GM21786 (cell line): ENCODE results near the gene ST6GALNAC5.

Experiments used
- ATAC-seq: cut with Tn5 transposase; IDR thresholded peaks from one replicate; pipeline ENCODE4 v1.9.1; 2021; ENCODE audit not compliant: unreplicated experiment

The ST6GALNAC5 gene

DNA sequence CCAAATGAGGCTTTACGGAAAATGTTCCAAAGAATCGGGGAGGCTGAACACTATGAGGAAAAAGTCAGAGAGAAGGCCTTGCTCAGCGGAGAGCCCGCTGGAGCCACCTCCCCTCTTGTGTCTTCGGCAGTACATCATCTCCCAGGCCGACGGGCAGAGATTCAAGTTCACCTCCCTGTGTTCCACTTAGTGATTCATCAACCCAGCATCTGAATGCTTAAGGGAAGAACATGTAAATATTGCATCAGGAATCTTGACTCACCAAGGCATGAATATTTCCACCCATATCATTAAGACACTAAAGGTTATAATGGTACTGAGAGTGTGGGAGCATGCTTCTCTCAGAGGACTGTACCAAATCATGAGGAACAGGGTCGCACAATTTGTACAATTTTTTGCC, 172.5 kb downstream of the ST6GALNAC5 start:
- ATAC-seq: no peak

DNA sequence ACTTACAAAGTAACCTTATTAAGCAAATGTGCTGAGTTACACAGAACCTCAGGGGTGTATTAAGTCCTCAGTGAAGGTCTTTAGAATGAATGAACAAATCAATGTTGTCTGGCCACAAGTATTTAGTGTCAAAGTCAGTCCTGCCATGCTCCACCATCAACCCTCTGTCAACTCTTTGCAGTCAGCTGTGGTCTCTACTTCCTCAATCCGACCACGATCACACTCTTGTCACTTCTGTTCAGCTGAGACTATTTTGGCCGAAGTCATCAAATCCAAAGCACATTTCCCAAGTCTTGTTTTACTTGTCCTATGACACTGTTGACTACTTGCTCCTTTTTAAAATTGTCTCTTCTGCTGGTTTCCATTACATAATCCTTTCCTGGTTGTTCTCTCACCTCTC, 173.5 kb downstream of the ST6GALNAC5 start:
- ATAC-seq: no peak

DNA sequence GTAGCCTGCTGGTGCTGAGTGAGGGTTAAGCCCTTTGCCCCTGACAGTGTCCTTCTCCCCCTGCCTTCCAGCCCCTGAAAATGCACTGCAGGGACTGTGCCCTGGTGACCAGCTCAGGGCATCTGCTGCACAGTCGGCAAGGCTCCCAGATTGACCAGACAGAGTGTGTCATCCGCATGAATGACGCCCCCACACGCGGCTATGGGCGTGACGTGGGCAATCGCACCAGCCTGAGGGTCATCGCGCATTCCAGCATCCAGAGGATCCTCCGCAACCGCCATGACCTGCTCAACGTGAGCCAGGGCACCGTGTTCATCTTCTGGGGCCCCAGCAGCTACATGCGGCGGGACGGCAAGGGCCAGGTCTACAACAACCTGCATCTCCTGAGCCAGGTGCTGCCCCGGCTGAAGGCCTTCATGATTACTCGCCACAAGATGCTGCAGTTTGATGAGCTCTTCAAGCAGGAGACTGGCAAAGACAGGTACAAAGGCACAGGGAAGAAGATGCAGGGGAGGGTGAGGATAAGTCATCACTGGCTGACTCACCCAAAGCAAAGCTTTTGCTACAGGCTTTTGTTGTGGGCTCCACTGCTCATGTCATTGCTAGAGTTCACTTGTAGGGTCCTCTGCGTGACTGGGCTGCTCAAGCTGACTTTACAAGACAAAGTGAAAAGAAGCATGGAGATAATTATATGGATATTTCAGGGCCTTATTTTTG, 177.0 kb downstream of the ST6GALNAC5 start:
- ATAC-seq: no peak

DNA sequence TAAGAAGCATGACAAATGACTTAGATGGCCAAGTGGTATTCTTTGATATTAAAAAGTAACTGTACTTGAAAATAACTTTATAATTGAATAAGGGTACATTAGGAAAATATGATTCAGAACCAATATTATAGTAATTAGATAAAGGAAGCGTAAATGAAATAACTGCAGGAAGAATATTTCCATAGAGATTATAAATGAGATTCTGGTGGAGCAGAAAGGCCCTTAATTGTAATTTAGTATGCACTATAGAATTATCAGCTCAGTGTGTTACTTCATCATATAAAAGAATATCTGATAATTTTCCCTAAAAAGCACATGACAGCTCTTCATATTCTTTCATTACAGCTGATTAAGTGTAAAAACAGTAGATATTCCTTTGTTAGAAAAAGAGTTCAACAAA, 180.3 kb downstream of the ST6GALNAC5 start:
- ATAC-seq: no peak

DNA sequence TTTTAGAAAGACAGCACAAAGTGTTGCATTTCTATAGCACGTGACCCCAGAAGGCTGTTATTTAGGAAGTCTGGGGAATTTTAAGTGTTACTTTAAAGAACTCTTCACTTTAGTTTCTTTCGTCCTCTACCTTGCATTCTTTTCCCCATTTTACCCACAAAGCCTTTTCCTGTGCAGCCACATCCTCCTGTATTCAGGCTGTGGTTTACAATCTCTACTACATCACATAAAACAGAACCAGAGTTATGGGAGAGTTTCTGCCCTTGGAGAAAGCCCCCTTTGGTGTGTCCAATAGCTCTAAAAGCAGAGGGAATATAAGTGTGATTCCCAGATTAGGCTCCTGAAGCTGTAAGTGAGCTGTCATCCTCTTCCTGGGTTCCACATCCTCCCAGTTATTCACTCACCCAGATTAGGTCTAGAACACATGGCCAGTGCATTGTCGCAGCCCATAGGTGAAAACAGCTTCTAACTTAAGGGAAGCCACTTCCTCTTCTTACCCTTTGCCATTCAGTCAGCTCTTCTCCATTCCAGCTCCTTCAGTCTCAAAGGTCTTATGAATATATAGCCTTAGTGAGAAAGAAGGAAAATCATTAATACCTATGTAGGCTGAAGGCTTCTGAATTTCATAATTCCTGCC, 180.8 kb downstream of the ST6GALNAC5 start:
- no peak for ATAC-seq

DNA sequence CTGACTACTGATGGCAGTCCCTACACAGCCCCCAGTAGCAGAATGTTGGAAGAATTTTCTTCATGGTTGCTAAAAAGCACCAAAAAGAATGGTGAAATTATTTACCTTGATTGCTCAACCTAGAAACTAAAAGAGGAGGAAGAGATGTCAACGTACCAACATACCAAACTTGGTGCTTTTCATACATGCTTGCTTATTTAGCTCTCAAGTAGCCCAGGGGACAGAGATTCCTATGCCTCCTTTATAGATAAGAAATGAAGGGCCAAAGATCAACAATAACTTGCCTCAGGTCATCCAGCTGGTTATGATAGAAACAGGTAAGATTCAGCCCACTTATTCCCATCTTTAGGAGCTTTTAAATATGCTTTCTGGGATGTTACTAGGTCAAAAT, 181.3 kb downstream of the ST6GALNAC5 start:
- no peak for ATAC-seq

DNA sequence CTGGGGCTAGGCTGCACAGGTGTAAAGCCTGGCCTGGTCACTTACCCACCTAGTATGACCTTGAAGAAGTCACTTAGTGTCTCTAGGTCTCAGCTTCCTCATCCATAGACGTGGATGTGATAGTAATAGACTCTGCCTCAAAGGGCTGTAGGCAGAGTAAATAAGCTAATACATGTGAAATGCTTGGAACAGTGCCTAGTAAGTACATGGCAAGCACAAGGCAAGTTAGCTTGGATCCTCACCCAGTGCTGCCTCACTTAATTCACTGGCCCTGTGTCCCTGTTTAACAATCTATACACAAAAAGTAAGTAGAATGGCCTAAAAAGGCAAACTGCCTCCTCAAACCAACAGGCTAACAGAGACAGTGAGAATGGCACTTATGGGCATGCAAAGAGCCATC, 184.1 kb downstream of the ST6GALNAC5 start:
- ATAC-seq: no peak

DNA sequence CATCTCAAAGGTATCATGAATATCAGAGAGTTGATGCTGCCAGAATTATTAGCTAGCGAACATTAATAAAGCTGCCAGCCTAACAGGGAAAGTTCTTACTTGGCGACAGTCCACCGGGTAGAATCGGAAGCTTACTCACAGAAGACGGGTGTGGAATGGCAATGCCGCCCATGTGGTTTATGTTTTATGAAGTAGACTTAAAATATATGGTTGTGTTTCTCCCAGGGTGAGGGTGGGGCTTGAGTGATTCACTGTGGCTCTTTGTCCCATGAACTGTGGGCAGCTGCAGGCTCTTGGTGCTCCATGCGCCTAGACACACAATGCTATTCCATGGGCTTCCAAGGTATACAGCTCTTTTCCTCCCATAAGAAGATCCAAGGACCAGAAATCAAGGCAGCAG, 189.2 kb downstream of the ST6GALNAC5 start:
- ATAC-seq: no peak

DNA sequence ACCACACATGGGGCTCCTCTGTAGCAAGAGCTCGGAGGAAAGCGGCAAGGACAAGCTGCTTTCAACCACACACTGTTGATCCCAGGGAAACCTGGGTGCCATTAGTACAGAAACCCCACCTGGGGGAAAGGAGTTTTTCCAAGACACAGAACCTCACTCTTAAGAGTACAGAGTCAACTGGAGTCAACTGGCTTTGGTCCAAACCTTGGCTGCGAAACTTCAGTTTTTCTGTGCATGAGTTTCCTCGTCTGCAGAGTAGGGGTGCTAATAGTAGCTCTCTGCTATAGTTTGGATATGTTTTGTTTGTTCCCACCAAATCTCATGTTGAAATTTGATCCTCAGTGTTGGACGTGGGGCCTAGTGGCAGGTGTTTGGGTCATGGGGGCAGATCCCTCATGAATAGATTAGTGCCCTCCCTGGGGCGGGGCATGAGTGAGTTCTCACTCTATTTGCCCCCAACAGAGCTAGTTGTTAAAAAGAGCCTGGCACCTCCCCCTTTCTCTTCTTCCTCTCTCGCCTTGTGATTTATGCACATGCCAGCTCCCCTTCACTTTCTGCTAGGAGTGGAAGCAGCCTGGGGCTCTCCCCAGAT, 190.8 kb downstream of the ST6GALNAC5 start:
- no peak for ATAC-seq

DNA sequence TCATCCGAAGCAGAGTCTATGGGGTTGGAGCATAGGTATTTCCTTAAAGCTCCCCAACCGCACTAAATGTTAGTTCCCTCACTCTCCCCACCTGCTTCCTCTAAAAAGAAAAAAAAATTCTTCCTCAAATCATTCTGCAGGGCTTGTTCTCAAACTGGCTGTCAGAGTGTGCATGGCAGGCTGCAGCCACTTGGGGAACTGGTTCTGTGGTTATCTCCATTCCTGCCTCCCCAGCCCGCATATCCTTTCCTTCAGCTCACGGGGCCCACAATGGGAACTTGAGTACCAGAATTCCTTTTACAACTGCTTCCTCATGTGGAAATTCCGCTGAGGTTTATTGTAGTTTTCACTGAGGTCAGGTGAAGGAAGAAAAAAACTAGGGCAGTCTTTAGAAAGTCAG, 192.7 kb downstream of the ST6GALNAC5 start:
- no peak for ATAC-seq

DNA sequence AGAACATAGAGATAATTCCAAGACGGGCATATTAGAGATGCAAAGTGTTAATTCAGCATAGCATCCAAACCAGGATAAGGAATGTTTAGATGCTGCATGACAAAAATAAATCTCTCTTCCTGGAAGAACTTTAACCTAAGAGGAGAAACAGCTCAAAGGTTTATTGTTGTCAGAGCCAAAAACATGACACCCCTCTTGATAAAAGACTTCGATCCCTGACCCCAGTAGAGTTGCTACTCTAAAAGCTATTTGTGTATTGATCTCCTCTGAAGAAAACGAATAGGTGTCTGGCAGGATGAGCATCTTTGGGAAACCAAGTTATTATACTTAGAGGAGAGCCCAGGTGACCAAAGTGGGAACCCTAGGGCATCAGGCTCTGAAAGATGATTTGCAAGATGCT, 193.9 kb downstream of the ST6GALNAC5 start:
- no peak for ATAC-seq

DNA sequence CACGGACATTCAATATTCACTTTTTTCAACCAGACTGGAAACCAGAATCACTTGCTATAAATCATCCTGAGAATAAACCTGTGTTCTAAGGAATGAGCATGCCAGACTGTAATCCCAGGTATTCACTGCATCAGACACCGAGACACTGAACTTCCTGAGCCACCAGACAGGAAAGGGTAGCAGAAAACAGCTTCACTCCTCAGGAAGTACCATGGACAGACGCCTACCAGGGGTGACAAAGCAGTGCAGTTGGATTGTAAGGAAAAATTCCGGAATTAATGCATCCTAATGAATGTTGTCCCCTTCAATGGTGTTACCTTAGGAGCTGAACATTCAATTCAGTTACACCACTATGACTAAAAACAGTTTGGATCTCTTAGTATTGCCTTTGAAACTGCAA, 195.8 kb downstream of the ST6GALNAC5 start:
- no peak for ATAC-seq

DNA sequence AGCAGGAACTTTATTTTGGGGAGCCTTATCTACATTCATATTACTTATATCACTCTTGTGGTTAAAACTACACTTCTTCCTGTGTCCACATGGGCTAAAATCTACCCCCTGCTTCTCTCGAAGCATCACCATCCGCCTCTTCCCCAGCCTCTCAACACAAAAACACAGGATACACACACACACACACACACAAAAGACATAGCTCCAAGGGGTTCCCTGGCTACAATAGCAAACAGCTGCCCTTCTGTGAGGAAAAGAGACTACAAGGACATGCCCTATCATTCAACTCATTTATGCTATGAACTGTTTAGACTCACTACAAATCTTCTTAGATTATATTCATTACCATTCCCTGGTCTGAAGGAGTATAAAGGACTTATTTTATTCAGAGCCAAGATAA, 197.0 kb downstream of the ST6GALNAC5 start:
- ATAC-seq: no peak

DNA sequence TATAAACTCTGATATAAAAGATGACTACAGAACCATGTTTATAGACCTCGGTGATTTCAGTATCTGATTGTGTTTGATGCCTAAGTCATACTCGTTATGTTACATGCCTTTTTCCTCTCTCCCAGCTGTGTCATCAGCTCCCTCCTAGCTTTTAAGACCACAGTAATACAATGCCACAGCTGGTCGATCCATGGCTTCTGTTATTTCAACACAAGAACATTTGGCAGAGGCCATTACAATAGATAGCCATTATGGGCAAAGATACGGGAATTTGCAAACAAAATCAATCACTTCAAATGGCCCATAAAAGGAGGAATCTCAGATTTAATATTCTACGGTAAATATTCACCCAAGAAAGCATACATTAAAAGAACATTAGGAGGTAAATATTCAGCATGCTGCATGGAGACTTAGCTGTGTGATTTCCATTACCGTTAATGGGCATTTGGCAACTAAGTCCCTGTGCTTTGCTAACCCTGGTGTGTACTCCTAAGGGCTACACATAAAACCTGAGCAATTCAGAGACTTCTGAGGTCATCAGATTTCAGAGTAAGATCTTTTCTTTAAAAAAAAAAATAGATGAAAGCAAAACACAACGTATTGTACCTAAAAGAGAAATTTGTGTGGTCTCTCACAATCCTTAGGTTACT, 198.5 kb downstream of the ST6GALNAC5 start:
- no peak for ATAC-seq

DNA sequence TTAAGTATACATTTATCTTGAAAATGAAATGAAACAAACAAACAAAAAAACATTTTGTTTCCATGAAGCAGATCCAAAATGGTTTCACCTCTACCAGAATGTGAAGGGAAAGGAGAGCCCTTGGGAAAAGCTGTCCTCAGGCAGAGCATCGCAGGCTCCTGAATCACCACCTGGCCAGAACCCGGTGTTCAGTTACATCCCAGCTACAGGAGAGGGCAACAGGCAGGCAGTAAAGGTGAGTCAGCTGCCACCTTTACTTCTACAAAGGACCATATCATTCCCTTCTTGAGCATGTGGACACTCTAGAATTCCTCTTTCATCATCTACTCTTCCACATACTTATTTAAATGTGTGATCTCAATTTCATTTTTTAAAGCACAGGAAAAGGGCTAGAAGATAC, 200.7 kb downstream of the ST6GALNAC5 start:
- no peak for ATAC-seq

DNA sequence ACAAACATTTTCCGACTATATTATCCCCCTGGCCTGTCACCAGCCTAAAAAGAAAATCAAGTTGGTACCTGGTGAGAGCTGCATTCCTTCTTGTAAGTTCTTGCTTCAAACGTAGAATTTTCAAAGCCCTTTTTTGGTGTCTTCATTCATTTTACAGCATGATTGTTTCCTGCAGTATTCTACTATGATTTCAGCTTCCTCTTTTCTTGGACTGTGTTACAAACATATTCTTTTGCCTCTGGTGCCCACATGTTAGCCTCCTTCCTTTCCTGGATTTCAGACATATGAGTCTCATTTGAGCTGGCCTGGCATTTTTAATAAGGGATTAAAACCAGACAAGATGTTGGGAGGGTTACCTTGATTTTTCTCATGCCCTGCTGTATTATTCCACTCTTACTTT, 209.5 kb downstream of the ST6GALNAC5 start:
- ATAC-seq: no peak

DNA sequence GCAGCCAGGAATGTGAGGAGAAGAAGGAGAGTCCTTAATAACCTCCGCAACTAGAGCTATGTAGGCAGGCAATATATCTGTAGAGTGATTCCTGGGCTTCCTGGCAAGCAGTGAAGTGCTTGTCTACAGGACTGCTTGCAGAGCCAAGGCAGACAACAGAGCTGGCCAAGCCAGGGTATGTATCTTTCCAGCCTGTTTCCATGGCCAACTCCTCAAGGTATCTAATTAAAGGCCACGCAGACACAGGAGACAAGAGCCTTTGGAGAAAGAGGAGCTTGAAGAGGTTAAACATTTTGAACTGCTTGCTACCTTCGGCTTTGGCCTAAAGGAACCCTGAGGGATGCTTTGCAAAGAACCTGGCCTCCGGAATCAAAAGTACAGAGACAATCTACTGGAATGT, 214.6 kb downstream of the ST6GALNAC5 start:
- ATAC-seq: no peak

DNA sequence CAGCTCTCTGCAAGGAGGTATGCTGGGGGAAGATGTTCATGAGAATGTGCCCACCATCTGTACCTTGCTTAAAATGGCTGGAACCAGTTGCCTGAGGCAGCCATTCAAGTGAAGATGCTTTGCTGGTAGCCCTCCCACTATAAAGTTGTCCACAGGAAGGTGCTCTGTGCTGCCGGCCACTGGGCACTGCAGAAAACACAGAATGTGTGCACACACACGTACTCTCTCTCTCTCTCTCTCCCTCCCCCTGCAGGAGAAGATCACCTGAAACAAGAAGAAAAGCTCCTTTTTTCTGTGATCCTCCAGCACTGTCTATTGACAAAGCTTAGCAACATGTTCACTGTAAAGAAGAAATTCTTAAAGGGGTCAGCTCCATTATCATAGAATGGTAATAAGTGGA, 217.2 kb downstream of the ST6GALNAC5 start:
- no peak for ATAC-seq

DNA sequence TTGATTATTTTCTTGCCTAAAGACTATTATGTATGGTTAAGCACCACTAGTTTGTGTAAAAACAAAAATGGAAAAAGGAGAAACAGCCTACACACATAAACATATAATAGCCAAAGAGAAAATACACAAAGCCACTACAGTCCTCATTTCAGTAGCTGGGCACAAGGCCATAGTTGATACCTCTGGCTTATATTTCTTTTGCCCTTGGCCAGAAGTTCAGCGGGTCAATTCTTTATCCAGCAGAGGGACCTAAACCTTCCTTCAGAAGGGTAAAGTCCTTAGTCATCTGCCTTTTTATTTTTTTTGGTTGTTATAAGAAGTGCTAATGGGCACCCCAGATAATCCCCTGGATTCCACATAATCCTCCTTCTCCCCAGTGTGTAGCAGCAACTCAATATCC, 217.8 kb downstream of the ST6GALNAC5 start:
- ATAC-seq: no peak

DNA sequence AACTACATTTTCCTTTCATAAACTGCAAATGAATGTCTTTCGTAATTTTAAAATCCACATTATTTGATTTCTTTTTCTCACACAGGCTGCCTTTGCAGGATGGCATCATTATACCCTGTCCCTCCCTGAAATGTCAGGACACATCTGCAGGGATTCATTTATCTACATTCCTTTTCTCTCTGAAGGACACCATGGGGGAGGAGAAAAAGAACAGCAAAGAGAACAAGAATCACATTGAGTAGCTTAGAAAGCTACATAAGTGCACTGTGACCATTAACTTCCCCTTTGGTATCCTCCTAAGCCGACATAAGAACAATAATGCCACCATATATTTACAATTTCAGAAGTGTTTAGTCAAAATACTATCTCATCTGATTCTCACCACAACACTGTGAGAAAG, 222.5 kb downstream of the ST6GALNAC5 start:
- no peak for ATAC-seq

DNA sequence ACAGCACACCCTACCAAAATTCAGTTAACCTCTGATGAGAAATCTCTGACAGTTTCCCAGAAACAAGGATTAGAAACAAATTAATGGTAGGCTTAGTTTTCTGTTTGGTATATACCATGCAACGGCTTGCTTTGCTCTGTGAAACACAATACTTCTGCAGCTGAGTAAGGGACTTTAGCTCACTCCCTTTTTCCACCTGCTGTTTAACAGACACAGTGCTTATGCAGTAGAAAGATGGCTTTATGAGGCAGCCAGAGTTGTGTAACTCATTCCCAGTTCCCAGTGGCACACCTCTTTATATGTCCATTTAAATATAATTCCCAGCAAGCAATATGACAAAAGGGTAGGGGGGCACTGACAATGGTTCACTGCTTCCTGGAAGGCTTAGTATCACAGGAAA, 228.0 kb downstream of the ST6GALNAC5 start:
- no peak for ATAC-seq
